ENCODE results near the gene NKX1-1. TPM values are rescaled to one million over a fixed set of nuclear protein-coding genes. Genes with fewer than 3 reads are reported as not detected.
"Not testable (repeated sequence)": the region's sequence is repeated elsewhere in the genome, so short reads cannot be mapped to it uniquely, and the experiment has no call there.

NKX1-1 gene
- total RNA-seq, 1 experiment from 2014 or later = not detected

DNA sequence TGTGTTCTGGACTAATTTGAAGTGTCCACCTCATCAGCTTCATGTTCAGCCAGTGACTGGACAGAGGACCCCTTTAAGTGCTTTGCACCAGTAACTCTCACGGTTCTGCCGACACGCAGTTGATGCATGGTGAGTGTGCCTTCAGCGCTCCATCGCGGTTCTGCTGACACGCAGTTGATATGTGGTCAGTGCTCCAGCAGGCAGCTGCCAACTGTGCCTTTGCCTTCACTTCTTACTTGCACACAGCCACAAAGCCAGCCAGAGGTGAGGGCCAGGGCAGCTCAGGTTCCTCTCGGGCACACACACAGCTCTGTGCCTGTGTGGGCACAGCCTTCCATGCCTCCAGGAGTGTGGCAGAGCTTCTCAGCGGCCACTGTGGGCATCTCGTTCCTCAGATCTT lies 12.4 kb downstream of the NKX1-1 start:
- H3K4me2 ChIP-seq = no peak overlapping the region
- BruUV-seq (replicated peaks) = no TSS peak

DNA sequence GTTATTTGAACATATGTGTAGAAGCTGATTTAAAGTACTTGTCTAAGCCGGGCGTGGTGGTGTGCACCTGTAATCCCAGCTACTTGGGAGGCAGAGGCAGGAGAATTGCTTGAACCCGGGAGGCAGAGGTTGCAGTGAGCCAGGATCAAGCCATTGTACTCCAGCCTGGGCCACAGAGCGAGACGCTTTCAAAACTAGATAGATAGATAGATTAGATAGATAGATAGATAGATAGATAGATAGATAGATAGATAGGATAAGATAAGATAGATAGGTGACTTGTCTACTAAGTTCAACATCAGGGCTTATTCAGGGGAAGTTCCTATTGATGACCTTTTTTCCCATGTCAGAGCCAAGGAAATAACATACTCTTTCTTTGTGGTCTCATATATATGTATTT lies 12.9 kb downstream of the NKX1-1 start:
- H2AFZ ChIP-seq; H3K4me3 ChIP-seq; CTCF ChIA-PET; H3K27ac ChIP-seq; DNase-seq; H3K9me2 ChIP-seq (ENCODE audit: insufficient read depth); H3K36me3 ChIP-seq (ENCODE audit: low read depth); H3F3A ChIP-seq (ENCODE audit: insufficient read depth, low read depth); H3K79me2 ChIP-seq (ENCODE audit: low read depth); H3K4me1 ChIP-seq (replicated peaks; ENCODE audit: insufficient read depth); H3K4me2 ChIP-seq; H4K20me1 ChIP-seq (ENCODE audit: insufficient read depth); BruUV-seq (replicated peaks); H3K27me3 ChIP-seq (ENCODE audit: insufficient read depth, low read depth); POLR2A ChIA-PET (ENCODE audit: unreplicated experiment); H3K9me3 ChIP-seq (ENCODE audit: insufficient read depth, low read depth); intact Hi-C loops (cut with micrococcal nuclease; ENCODE audit: unreplicated experiment): not testable (repeated sequence)

More for the DNA sequence above, 12.4 kb downstream of the NKX1-1 start:
- H3K27me3 ChIP-seq (ENCODE audit: insufficient read depth, low read depth) = peaks cover 13% of the 10 kb centered on the region
- no peak for DNase-seq
- ChIA-PET CTCF (no interaction called here), POLR2A (ENCODE audit: unreplicated experiment) (no interaction called here)
- TF ChIP-seq CTCF (conservative IDR thresholded peaks at IDR 0.05) (no peak), EZH2 (IDR thresholded peaks at IDR 0.05; ENCODE audit: low read depth) (no peak)
- no peaks in the 10 kb centered on the region for H3F3A ChIP-seq (ENCODE audit: insufficient read depth, low read depth)
- no peaks in the 10 kb centered on the region; the same call in 1 of the 2 replicates for H4K20me1 ChIP-seq (ENCODE audit: insufficient read depth)
- no peaks in the 10 kb centered on the region for H3K79me2 ChIP-seq (ENCODE audit: low read depth)
- H3K4me1 ChIP-seq (replicated peaks; ENCODE audit: insufficient read depth) = no peaks in the 10 kb centered on the region
- H3K27ac ChIP-seq = no peak overlapping the region
- no peaks in the 10 kb centered on the region for H3K9me3 ChIP-seq (ENCODE audit: insufficient read depth, low read depth)
- no peaks in the 10 kb centered on the region for H3K36me3 ChIP-seq (ENCODE audit: low read depth)
- no peaks in the 10 kb centered on the region for H3K9me2 ChIP-seq (ENCODE audit: insufficient read depth)
- intact Hi-C loops (cut with micrococcal nuclease; ENCODE audit: unreplicated experiment) = no loop called here
- no peak overlapping the region for H3K4me3 ChIP-seq
- H2AFZ ChIP-seq = no peak overlapping the region

DNA sequence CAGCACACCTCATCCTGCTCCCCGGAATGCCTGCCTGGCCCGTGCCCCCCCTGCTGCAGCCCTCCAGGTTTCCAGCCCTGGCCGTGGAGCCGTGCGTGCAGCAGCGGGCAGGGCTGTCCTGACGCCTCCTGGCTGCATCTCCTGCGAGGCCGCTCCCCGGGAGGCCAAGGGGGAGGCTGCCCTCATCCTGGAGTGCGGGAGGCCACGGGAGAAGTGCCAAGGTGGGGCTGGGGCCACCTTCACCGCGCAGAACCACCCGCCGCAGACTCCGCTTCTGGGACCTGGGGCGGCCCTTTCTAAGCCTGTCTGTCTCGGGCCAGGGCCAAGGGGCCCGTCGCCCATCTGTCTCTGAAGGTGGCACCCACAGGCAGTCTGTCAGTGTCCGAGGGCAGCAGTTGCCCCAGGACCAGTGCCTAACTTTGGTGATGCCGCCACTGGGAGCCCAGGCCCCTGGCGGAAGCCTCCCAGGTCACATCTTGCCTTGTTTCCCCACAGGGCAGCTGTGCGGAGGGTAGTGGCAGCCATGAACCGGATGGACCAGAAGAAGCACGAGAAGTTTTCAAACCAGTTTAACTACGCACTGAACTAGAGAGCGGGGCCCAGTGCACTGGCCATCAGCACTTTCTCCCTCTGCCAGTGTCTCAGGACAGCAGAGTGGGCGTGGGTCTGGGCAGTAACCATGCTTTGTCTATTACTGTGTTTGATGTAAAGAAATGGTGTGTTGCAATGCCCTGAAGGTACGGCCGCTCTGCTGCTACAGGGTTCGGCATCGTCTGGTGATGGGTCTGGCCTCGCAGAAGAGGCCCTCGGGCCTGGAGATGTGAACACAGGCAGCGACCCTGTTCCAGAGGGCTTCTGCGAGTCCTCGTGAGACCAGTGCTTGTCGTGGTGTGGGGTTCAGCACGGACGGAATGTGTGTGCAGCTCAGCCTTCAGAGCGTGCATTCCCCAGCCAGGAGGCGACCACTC lies 20.6 kb downstream of the NKX1-1 start:
- TF ChIP-seq CTCF (conservative IDR thresholded peaks at IDR 0.05) = no peak
- no peak for TF ChIP-seq EZH2 (IDR thresholded peaks at IDR 0.05; ENCODE audit: low read depth)
- Histone ChIP-seq H3K9me2 (ENCODE audit: insufficient read depth) (no peaks in the 10 kb centered on the region), H3K4me2 (no peak overlapping the region), H3K27ac (no peak overlapping the region), H3K79me2 (ENCODE audit: low read depth) (no peaks in the 10 kb centered on the region), H3K27me3 (ENCODE audit: insufficient read depth, low read depth) (no peaks in the 10 kb centered on the region), H3K4me3 (no peak overlapping the region), H3K9me3 (ENCODE audit: insufficient read depth, low read depth) (peaks cover 5% of the 10 kb centered on the region; the same call in 1 of the 2 replicates), H3F3A (ENCODE audit: insufficient read depth, low read depth) (no peaks in the 10 kb centered on the region), H4K20me1 (ENCODE audit: insufficient read depth) (no peaks in the 10 kb centered on the region), H3K36me3 (ENCODE audit: low read depth) (no peaks in the 10 kb centered on the region), H3K4me1 (replicated peaks; ENCODE audit: insufficient read depth) (no peaks in the 10 kb centered on the region), H2AFZ (no peak overlapping the region)
- CTCF ChIA-PET = no interaction called here
- DNase-seq = no peak
- POLR2A ChIA-PET (ENCODE audit: unreplicated experiment) = no interaction called here
- BruUV-seq (replicated peaks) = no TSS peak
- intact Hi-C loops (cut with micrococcal nuclease; ENCODE audit: unreplicated experiment) = no loop called here
